Measurements from ENCODE around the gene HDHD3.
"Not testable (repeated sequence)": the region's sequence is repeated elsewhere in the genome, so short reads cannot be mapped to it uniquely, and the experiment has no call there.

Gene HDHD3

DNA sequence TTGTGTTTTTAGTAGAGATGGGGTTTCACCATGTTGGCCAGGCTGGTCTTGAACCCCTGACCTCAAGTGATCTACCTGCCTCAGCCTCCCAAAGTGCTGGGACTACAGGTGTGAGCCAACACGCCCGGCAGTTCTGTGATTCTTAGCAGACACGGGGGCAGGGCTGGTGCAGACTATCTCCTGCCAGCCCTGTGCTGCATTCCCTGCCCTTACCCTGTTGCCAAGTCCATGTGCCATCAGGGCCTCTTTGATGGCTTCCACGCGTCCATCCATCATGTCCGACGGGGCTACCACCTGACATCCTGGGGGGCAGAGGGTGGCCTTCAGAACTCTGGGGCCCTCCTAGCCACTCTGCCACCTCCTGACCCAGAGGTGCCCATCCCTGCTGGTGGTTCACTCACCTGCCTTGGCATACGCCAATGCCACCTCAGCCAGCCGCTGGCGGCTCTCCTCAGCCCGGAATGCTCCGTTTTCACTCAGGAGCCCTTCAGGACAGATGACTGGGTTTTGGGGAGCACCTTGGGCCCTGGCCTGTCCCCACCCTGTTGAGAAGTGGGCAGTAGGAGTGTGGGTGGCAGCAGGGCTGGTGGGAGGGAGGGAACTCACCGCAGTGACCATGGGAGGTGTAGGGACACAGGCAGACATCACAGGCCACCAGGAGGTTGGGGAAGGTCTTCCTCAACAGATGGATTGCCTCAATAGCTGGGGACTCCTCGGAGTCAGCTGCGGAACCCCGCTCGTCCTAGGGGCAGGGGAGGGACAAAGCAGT lies 13.6 kb upstream of the HDHD3 start:
- in situ Hi-C loops (cut with MboI; ENCODE audit: low sequenced_read_pairs): no loop called here

- in situ Hi-C loops (cut with MboI; ENCODE audit: low sequenced_read_pairs): no loop called here
Measured at GRCh38 chr9:113389451-113389850, 12.7 kb upstream of the HDHD3 start.

DNA sequence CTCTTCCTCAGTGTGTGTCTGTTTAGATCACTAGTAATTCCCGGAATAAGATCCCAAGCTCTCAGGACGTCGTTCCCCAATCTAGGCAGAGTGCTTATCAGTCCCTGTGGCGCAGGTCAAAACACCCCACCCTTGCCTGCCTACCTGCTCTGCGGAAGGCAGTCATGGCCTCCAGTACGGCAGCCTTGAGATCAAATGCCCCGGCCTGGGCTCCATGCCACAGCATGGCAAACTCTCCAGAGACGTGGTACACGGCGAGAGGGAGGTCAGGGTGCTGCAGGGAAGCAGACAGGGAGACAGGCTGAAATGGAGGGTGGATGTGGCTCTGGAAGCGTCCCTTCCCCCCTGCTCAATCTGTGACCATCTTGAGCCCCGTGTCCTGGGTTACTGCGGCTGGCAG lies 12.0 kb upstream of the HDHD3 start:
- in situ Hi-C loops (cut with MboI; ENCODE audit: low sequenced_read_pairs): no loop called here

DNA sequence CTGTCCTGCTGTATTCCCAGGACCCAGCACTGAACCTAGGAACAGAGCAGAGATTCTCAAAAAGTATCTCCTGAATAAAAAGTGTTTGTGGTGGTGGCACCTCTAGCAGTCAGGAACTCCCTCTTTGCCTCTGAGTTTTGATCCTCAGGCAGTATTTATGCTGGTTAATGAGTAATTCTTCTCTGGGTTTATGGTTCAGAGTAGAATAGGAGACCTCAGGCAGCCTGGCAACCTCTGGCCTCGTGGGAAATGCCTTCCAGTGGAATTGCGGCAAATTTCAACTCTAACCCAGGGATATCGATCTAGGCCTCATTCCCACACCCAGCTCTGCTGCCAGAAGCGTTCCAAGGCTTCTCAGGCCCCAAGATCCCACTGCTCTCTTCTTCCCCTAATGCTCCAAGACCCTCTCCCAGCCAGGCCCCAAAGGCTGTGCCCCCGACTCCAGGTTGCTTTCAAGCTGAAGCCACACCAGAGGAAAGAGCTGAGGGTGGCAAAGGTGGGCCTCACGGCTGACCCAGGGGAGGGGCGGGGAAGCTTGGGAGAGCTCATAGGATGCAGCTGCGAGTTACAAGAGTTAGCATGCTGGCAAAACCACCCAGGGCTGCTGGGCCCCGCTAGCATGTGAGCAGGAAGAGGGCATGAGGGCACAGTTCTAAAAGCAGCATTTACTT lies 10.9 kb upstream of the HDHD3 start:
- in situ Hi-C loops (cut with MboI; ENCODE audit: low sequenced_read_pairs): no loop called here

- in situ Hi-C loops (cut with MboI; ENCODE audit: low sequenced_read_pairs): no loop called here
Measured at GRCh38 chr9:113386571-113387393, 10.0 kb upstream of the HDHD3 start.

GRCh38 chr9:113381909-113382411 lies 5.2 kb upstream of the HDHD3 start:
- in situ Hi-C loops (cut with MboI; ENCODE audit: low sequenced_read_pairs): no loop called here

DNA sequence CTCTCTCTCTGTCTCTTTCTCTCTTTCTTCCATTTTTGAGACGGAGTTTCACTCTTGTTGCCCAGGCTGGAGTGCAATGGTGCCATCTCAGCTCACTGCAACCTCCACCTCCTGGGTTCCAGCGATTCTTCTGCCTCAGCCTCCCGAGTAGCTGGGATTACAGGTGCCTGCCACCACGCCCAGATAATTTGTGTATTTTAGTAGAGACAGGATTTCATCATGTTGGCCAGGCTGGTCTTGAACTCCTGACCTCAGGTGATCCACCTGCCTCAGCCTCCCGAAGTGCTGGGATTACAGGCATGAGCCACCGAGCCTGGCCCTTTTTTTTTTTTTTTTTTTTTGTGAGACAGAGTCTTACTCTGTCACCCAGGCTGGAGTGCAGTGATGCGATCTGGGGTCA lies 4.7 kb upstream of the HDHD3 start:
- in situ Hi-C loops (cut with MboI; ENCODE audit: low sequenced_read_pairs): not testable (repeated sequence)

GRCh38 chr9:113380869-113381378 lies 4.1 kb upstream of the HDHD3 start:
- in situ Hi-C loops (cut with MboI; ENCODE audit: low sequenced_read_pairs): no loop called here

- in situ Hi-C loops (cut with MboI; ENCODE audit: low sequenced_read_pairs): not testable (repeated sequence)
Measured at GRCh38 chr9:113379829-113380210, 3.0 kb upstream of the HDHD3 start.

GRCh38 chr9:113379094-113379828 lies 2.5 kb upstream of the HDHD3 start:
- in situ Hi-C loops (cut with MboI; ENCODE audit: low sequenced_read_pairs): not testable (repeated sequence)

DNA sequence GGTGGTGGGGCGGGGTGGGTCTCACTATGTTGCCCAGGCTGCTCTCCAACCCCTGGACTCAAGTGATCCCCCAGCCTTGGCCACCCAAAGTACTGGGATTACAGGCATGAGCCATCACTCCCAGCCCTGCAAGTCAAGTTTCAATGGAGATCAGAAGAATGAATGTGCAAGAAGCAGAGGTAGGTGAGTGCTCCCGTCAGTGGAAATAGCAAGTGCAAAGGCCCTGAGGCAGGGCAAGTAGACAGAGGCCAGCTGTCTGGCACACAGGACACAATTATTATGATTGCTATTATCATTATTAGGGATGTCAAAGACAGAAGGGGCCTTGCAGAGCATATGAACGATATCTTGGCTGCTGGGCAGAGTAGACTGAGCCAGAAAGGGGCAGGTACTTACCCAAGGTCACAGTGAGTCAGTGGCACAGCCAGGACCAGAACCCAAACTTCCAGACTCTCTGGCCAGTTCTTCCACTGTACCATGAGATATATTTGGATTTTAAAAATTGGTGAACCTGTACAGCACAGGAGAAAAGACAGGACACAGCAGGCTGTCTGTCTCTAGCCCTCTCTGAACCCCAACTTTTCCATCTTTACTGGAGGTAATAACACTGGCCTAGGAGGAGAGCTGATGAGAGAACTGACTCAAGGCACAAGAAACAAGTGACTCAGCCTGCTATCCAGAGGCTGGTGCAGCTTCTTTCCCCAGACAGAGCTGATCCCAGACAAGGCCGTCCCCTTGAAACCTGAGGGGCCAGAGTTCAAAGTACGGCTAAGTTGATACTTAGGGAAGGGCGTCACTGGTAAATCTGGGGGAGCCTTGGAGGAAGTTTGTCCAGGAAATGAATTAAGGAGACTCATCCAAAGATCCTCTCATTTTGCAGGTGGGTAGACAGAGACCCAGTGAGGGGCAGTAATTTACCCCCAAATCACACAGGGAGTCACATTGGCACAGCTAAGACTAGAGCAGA lies 1.4 kb downstream of the HDHD3 start:
- in situ Hi-C loops (cut with MboI; ENCODE audit: low sequenced_read_pairs): no loop called here

GRCh38 chr9:113373676-113374392 lies 3.0 kb downstream of the HDHD3 start:
- in situ Hi-C loops (cut with MboI; ENCODE audit: low sequenced_read_pairs): no loop called here

DNA sequence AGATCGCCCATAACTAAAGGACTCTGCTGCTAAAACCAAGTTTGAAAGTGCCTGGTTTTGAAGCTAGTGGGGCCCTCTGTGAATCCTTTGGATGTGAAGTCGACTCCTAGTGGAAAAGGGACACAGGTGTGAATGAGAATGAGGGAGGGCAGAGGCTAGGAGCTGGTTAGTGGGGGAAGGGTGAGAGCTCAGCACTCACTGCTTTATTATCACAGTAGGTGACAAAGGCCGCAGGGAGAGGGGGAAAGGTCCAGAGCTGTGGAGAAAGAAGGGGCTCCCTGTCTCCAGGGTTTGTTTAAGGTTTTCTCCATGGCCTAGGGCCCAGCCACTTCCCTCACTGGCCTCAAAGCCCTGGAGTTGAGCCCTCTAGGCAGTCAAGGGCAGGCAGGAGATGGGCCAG lies 3.5 kb downstream of the HDHD3 start:
- in situ Hi-C loops (cut with MboI; ENCODE audit: low sequenced_read_pairs): no loop called here

GRCh38 chr9:113372059-113372458 lies 4.7 kb downstream of the HDHD3 start:
- in situ Hi-C loops (cut with MboI; ENCODE audit: low sequenced_read_pairs): no loop called here

GRCh38 chr9:113370806-113371325 lies 5.9 kb downstream of the HDHD3 start:
- in situ Hi-C loops (cut with MboI; ENCODE audit: low sequenced_read_pairs): no loop called here

DNA sequence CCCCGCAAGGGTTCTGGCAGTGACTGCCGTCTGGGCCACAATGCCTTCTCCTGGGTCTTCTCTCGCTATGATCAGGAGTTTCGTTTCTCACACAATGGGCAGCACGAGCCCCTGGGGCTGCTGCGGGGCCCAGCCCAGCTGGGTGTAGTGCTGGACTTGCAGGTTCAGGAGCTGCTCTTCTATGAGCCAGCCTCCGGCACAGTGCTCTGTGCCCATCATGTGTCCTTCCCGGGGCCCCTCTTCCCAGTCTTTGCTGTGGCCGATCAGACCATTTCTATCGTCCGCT lies 7.0 kb downstream of the HDHD3 start:
- in situ Hi-C loops (cut with MboI; ENCODE audit: low sequenced_read_pairs): no loop called here

DNA sequence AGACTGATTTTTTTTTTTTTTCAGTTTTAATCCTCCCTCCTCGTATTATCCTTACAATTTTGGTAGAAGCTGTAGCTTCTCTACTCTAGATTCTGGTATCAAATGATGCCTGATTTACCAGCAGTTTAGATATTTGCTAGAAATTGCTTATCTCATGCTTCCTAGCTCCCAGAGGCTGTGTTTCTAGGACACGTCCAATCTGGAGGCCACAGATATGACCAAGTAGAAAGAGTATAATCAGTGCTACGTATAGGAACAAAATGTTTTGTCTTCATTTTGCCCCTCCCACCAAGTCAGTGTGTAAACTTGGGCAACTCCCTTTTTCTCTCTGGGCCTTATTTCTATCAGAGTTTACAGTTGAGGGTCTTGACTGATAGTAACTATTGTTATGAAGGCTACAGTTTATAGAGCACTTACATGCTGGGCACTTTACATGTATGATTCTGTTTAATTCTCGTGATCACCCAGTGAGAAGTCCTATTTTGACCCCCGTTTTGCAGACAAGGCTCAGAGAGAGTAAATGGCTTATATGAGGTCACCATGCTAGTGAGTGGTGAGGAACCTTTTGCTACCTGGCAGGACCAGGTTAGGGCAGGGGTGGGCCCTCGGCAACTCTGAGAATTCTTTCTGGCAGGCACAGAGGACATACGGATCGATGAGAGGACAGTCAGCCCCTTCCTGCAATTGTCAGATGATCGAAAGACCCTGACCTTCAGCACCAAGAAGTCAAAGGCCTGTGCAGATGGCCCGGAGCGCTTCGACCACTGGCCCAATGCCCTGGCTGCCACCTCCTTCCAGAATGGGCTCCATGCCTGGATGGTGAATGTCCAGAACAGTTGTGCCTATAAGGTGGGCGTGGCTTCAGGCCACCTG lies 7.6 kb downstream of the HDHD3 start:
- in situ Hi-C loops (cut with MboI; ENCODE audit: low sequenced_read_pairs): no loop called here

All from HL-60/S4 treated with phorbol 12-myristate 13-acetate at 8.2 ng/mL for 4 days and 3 days (cell line).